HFF-Myc (cell line): ENCODE data around the gene IL1R1.

ENCODE experiments used
- DNase-seq: peaks from one replicate; pipeline ENCODE4 v3.0.0-alpha.2; 2011; ENCODE audit warnings: low read depth; ENCODE audit errors: extremely low read depth
- H3K4me3 ChIP-seq: replicated peaks from 2 replicates; pipeline ENCODE4 v1.5.1; 2011; ENCODE audit warnings: low read depth, mild to moderate bottlenecking, control low read depth, low read length
- TF ChIP-seq, protein P1 (sequence below): IDR thresholded peaks from 2 replicates; pipeline ENCODE4 v1.5.1; 2012; ENCODE audit warnings: mild to moderate bottlenecking, low read depth, low read length, control low read depth; ENCODE audit errors: missing control alignments

The IL1R1 gene

GRCh38 chr2:102200539-102200938 is 58.0 kb downstream of the IL1R1 start:
- DNase-seq: no peak
- no peak overlapping the region for H3K4me3 ChIP-seq
- TF ChIP-seq, protein P1, sequence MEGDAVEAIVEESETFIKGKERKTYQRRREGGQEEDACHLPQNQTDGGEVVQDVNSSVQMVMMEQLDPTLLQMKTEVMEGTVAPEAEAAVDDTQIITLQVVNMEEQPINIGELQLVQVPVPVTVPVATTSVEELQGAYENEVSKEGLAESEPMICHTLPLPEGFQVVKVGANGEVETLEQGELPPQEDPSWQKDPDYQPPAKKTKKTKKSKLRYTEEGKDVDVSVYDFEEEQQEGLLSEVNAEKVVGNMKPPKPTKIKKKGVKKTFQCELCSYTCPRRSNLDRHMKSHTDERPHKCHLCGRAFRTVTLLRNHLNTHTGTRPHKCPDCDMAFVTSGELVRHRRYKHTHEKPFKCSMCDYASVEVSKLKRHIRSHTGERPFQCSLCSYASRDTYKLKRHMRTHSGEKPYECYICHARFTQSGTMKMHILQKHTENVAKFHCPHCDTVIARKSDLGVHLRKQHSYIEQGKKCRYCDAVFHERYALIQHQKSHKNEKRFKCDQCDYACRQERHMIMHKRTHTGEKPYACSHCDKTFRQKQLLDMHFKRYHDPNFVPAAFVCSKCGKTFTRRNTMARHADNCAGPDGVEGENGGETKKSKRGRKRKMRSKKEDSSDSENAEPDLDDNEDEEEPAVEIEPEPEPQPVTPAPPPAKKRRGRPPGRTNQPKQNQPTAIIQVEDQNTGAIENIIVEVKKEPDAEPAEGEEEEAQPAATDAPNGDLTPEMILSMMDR: no peak

GRCh38 chr2:102204638-102205037 is 62.1 kb downstream of the IL1R1 start:
- no peak for DNase-seq
- TF ChIP-seq, protein P1: no peak
- H3K4me3 ChIP-seq: no peak overlapping the region

- DNase-seq: no peak
- TF ChIP-seq, protein P1: no peak
- no peak overlapping the region for H3K4me3 ChIP-seq
Measured at GRCh38 chr2:102206666-102207341, 64.3 kb downstream of the IL1R1 start.

- DNase-seq: no peak
- no peak overlapping the region for H3K4me3 ChIP-seq
- TF ChIP-seq, protein P1: no peak
Measured at GRCh38 chr2:102208774-102209173, 66.2 kb downstream of the IL1R1 start.

DNA sequence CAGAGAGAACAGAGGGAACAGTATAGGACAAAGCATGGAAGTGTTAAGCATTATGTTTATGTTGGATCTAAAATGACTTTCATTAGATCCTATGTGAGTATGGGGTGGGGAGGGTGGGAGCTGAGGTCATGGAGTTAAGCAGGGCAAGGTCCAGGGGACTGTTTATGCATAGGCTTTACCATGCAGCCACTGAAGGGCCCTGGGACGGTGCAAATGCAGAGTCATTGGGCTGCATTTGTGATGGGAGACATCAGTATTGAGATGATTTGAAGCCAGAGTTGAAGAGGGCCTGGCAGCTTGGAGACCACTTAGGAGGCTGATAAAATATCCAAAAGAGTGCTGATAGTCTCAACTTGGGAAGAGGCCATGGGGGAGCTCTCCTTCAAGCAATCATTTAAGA is 66.9 kb downstream of the IL1R1 start:
- DNase-seq: no peak
- no peak overlapping the region for H3K4me3 ChIP-seq
- TF ChIP-seq, protein P1: no peak

GRCh38 chr2:102217032-102217431 is 74.5 kb downstream of the IL1R1 start:
- H3K4me3 ChIP-seq: no peak overlapping the region
- TF ChIP-seq, protein P1: no peak
- no peak for DNase-seq
